Activated gamma-delta T cell (primary cell): ENCODE data around the gene TAF11L12.
"Not testable (repeated sequence)": the region's sequence is repeated elsewhere in the genome, so short reads cannot be mapped to it uniquely, and the experiment has no call there.

Experiments used
- DNase-seq: peaks from one replicate; lab custom pipeline; 2025; lab: John Stamatoyannopoulos, UW
- total RNA-seq, 2 donors: gene quantifications; one replicate each; lab custom pipeline; 2026; lab: John Stamatoyannopoulos, UW

The TAF11L12 gene
- 0 reads per million in 2 donors for total RNA-seq

DNA sequence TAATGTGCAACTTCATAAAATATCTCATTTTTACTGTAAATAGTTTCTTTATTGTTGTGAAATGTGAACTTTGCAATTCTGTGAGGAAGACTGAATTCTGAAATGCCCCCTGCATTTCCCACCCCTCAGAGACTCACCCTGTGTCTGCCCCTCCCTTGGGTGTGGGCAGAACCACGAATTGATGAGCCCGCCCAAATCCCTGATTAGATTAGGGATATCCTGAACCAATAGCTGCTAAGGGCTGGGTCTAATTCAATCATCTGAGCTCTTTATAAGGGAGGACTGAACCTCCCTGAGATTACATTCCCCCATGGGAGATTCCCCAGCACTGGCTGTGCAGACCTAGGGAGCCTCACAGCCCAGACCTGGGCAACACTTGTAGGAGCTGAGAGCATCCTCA, at the start of gene TAF11L12:
Gene TAF11L12, plus strand, starts transcription at position 301 of the 400 bp plus-strand sequence.
- not testable (repeated sequence) for DNase-seq

DNA sequence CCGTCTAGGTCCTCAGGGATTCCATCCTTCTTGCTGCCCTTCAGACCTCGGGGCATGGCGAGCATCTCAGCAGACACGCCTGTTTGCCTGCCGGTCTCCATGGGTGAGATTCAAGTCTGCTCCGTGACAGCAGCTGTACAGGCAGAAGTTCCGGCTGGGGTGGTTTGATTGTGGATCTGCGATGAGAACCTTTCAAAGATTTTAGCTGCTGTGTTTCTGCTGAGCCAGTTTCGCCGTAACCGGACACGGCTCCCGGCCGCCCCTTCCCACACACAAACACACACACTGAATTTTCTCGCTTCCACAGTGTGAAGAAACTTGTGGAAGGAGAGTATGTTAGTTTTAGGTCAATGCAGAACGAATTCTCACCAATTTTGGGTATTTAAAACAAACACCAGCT, 24.5 kb upstream of the TAF11L12 start, which contains the start of gene TAF11L7:
Gene TAF11L7, minus strand, starts transcription at position 101 of the 400 bp plus-strand sequence.
- DNase-seq: not testable (repeated sequence)

DNA sequence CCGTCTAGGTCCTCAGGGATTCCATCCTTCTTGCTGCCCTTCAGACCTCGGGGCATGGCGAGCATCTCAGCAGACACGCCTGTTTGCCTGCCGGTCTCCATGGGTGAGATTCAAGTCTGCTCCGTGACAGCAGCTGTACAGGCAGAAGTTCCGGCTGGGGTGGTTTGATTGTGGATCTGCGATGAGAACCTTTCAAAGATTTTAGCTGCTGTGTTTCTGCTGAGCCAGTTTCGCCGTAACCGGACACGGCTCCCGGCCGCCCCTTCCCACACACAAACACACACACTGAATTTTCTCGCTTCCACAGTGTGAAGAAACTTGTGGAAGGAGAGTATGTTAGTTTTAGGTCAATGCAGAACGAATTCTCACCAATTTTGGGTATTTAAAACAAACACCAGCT, 19.3 kb upstream of the TAF11L12 start, which contains the start of gene TAF11L8:
Gene TAF11L8, minus strand, starts transcription at position 101 of the 400 bp plus-strand sequence.
- DNase-seq: not testable (repeated sequence)

DNA sequence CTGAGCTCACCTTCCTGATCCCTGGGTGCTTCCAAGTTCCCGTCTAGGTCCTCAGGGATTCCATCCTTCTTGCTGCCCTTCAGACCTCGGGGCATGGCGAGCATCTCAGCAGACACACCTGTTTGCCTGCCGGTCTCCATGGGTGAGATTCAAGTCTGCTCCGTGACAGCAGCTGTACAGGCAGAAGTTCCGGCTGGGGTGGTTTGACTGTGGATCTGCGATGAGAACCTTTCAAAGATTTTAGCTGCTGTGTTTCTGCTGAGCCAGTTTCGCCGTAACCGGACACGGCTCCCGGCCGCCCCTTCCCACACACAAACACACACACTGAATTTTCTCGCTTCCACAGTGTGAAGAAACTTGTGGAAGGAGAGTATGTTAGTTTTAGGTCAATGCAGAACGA, 15.9 kb upstream of the TAF11L12 start, which contains the start of gene TAF11L9:
Gene TAF11L9, minus strand, starts transcription at position 140 of the 400 bp plus-strand sequence.
- not testable (repeated sequence) for DNase-seq

DNA sequence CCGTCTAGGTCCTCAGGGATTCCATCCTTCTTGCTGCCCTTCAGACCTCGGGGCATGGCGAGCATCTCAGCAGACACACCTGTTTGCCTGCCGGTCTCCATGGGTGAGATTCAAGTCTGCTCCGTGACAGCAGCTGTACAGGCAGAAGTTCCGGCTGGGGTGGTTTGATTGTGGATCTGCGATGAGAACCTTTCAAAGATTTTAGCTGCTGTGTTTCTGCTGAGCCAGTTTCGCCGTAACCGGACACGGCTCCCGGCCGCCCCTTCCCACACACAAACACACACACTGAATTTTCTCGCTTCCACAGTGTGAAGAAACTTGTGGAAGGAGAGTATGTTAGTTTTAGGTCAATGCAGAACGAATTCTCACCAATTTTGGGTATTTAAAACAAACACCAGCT, 12.5 kb upstream of the TAF11L12 start, which contains the start of gene TAF11L10:
Gene TAF11L10, minus strand, starts transcription at position 101 of the 400 bp plus-strand sequence.
- not testable (repeated sequence) for DNase-seq

DNA sequence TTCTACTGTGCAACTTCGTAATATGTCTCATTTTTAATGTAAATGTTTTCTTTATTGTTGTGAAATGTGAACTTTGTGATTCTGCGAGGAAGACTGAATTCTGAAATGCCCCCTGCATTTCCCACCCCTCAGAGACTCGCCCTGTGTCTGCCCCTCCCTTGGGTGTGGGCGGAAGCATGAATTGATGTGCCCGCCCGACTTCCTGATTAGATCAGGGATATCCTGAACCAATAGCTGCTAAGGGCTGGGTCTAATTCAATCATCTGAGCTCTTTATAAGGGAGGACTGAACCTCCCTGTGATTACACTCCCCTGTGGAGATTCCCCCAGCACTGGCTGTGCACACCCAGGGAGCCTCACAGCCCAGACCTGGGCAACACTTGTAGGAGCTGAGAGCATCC, 6.3 kb upstream of the TAF11L12 start, which contains the start of gene TAF11L11:
Gene TAF11L11, plus strand, starts transcription at position 304 of the 400 bp plus-strand sequence.
- DNase-seq: not testable (repeated sequence)

DNA sequence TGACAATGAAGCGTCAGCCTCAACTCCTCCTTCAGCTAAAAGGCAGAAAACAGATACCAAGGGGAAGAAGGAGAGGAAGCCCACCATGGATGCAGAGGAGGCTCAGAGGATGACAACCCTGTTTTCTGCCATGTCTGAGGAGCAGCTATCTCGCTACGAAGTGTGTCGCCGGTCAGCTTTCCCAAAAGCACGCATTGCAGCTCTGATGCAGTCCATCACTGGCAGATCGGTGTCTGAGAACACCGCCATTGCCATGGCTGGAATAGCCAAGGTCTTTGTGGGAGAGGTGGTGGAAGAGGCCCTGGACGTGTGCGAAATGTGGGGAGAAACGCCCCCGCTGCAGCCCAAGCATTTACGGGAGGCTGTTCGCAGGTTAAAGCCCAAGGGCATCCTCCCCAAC, 5.2 kb upstream of the TAF11L12 start:
- no peak for DNase-seq

DNA sequence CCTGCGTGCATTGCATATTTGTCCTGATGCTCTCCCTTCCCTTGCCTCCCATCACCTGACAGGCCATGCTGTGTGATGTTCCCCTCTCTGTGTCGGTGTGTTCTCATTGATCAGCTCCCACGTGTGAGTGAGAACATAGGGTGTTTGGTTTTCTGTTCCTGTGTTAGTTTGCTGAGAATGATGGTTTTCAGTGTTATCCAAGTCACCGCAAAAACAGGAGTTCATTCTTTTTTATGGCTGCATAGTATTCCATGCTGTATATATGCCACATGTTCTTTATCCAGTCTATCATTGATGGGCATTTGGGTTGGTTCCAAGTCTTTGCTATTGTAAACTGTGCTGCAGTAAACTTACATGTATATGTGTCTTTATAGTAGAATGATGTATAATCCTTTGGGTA, 2.7 kb upstream of the TAF11L12 start:
- DNase-seq: not testable (repeated sequence)

DNA sequence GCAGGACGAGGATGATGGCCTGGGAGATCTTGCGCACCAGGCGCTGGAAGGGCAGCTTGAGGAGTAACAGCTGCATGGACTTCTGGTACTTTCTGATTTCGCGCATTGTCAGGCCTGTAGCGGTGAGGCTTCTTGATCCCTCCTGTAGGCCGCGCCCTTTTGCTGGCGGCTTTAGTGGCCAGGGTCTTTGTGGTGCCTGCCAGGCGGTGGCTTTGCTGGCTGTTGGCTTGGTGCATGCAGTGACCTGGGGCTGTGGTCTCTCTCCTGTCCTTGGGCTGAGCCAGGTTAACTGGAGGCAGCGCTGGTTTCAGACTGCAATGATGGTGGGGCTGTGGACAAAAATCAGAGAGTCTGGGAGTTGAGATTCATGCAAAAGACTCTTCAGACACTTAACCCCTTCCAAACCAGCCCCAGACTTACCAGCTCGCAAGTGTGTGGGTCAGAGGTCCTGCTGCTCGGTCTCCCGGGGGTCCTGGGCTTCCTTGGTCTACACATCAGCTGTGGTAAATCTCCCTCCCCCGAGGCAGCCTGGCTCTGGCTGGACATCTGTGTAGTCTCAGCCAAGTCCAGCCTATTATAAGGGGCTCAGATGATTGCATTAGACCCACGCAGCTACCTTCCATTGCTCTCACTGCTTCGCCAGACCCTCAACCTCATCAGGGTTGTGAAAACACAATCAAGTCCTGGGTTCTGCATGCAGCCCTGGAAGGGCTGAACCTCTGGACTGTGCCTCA, 4.8 kb downstream of the TAF11L12 start:
- no peak for DNase-seq

DNA sequence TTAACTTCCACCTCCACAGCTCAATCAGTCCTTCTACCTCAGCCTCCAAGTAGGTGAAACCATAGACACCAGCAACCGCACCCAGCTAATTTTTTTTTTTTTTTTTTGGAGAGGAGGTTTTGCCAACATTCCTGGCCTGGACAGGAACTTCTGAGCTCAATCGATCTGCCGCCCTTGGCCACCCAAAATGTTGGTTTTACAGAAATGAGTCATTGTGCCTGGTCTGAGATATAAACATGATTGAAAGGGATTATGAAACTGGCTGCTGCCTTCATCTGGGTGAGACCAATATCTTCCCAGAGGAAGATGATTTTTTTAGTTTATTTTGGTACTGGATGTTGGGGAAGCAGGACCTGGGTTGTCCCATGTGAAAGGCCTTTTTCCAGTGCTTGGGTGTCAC, 9.2 kb downstream of the TAF11L12 start:
- DNase-seq: no peak

DNA sequence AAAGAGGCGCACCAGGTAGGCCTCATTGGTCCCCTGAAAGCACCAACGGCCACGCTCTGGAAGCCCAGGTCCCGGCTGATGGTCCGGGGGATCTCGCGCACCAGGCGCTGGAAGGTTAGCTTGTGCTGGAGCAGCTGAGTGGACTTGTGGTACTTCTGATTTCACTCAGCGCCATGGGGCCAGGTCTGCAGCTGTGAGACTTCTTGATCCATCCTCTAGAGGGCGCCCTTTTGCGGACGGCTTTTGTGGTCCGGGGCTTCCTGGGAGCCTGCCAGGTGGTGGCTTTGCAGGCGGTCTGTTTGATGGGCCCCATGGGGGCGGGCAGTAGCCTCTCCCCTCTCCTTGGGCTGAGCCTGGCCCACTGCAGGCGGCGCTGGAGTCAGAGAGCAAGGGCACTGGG, 10.4 kb downstream of the TAF11L12 start:
- no peak for DNase-seq

DNA sequence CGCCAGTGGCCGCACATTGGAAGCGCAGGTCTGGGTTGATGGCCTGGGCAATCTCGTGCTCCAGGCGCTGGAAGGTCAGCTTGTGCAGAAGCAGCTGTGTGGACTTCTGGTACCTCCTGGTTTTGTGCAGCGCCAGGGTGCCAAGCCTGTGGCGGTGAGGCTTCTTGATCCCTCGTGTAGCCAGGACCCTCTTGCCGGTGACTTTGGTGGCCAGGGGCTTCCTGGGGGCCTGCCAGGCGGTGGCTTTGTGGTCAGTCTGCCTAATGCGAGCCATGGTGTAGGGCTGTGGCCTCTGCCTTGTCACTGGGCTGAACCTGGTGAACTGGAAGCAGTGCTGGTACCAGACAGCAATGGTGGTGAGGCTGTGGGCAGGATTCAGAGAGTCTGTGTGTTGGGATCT, 15.5 kb downstream of the TAF11L12 start:
- DNase-seq: no peak

DNA sequence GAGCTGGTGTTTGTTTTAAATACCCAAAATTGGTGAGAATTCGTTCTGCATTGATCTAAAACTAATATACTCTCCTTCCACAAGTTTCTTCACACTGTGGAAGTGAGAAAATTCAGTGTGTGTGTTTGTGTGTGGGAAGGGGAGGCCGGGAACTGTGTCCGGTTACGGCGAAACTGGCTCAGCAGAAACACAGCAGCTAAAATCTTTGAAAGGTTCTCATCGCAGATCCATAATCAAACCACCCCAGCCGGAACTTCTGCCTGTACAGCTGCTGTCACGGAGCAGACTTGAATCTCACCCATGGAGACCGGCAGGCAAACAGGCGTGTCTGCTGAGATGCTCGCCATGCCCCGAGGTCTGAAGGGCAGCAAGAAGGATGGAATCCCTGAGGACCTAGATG, 21.6 kb downstream of the TAF11L12 start, which contains the start of gene TAF11L13:
Gene TAF11L13, plus strand, starts transcription at position 301 of the 400 bp plus-strand sequence.
- DNase-seq: not testable (repeated sequence)

DNA sequence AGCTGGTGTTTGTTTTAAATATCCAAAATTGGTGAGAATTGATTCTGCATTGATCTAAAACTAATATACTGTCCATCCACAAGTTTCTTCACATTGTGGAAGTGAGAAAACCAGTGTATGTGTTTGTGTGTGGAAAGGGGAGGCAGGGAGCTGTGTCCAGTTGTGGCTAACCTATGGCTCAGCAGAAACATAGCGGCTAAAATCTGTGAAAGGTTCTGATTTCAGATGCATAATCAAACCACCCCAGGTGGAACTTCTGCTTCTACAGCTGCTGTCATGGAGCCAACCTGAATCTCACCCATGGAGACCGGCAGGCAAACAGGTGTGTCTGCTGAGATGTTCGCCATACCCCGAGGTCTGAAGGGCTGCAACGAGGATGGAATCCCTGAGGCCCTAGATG, 24.0 kb downstream of the TAF11L12 start, which contains the start of gene TAF11L14:
Gene TAF11L14, plus strand, starts transcription at position 301 of the 400 bp plus-strand sequence.
- DNase-seq: no peak

DNA sequence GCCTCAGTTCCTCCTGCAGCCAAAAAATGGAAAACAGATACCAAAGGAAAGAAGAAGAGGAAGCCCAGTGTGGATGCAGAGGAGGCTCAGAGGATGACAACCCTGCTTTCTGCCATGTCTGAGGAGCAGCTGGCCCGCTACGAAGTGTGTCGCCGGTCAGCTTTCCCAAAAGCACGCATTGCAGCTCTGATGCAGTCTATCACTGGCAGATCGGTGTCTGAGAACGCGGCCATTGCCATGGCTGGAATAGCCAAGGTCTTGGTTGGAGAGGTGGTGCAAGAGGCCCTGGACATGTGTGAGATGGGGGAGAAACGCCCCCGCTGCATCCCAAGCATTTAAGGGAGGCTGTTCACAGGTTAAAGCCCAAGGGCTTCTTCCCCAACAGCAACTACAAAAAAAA, 39.0 kb downstream of the TAF11L12 start:
- not testable (repeated sequence) for DNase-seq

DNA sequence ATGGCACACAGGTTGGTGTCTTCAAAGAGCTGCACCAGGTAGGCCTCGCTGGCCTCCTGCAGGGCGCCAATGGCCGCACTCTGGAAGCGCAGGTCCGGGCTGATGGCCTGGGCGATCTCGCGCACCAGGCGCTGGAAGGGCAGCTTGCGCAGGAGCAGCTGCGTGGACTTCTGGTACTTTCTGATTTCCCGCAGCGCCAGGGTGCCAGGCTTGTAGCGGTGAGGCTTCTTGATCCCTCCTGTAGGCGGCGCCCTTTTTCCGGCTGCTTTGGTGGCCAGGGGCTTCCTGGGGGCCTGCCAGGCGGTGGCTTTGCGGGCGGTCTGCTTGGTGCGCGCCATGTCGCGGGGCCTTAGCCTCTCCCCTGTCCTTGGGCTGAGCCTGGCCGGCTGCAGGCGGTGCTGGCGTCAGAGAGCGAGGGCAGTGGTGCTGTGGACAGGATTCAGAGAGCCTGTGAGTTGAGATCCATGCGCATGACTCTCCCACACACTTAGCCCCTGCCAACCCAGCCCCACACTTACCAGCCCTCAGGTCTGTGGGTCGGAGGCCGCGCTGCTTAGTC, 45.1 kb downstream of the TAF11L12 start:
- not testable (repeated sequence) for DNase-seq

DNA sequence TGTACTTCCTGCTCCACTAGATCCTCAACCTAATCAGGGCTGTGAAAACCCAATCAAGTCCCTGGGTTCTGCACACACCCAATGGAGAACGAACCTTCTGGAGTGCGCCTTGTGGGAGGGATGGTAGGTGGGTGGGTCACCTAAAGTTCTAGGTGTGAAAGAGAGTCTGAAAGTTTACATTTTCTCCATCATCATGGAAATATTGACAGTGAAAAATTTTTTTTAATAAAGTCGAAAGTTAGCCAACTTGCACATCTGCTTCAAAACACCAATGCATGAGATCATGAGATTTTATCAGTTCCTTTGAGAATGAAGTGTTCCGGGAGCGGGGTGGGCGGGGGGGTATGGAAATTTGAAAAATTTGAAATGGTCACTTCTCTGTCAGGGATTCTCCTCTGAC, 45.7 kb downstream of the TAF11L12 start:
- DNase-seq: no peak
